OCI-LY3 (cell line): ENCODE data around the gene FAF2.

Source experiments
- EZH2phosphoT487 ChIP-seq: fragments of 200-600 bp; shearing (Covaris generic); IDR thresholded peaks from 2 replicates; pipeline ENCODE4 v1.6.1; 2018; ENCODE audit warnings: antibody characterized with exemption, mixed run types, low read depth
- TF ChIP-seq, protein P1 (sequence below): fragments of 200-600, 300-600 bp; sonication (generic); IDR thresholded peaks from 2 replicates; pipeline ENCODE4 v1.5.1; 2014; ENCODE audit warnings: antibody characterized with exemption, low read length, low read depth

DNA sequence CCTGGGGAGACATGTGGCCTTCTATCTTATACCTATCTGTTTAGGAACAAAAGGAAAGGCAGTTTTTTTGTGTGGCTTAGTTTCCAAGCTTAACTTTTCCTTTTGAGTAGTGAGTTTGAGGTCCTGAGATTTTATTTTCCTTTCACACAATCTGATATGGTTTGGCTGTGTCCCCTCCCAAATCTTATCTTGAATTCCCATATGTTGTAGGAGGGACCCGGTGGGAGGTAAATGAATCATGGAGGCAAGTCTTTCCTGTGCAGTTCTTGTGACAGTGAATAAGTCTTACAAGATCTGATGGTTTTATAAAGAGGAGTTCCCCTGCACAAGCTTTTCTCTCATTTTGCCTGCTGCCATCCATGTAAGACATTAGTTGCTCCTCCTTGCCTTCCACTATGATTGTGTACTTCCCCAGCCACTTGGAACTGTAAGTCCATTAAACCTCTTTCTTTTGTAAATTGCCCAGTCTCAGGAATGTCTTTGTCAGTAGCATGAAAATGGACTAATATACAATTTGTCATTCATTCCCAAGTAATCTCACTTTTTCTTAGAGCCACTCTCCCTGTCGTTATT lies 27.1 kb upstream of the FAF2 start:
- TF ChIP-seq, protein P1, sequence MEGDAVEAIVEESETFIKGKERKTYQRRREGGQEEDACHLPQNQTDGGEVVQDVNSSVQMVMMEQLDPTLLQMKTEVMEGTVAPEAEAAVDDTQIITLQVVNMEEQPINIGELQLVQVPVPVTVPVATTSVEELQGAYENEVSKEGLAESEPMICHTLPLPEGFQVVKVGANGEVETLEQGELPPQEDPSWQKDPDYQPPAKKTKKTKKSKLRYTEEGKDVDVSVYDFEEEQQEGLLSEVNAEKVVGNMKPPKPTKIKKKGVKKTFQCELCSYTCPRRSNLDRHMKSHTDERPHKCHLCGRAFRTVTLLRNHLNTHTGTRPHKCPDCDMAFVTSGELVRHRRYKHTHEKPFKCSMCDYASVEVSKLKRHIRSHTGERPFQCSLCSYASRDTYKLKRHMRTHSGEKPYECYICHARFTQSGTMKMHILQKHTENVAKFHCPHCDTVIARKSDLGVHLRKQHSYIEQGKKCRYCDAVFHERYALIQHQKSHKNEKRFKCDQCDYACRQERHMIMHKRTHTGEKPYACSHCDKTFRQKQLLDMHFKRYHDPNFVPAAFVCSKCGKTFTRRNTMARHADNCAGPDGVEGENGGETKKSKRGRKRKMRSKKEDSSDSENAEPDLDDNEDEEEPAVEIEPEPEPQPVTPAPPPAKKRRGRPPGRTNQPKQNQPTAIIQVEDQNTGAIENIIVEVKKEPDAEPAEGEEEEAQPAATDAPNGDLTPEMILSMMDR, result no peak
- TF ChIP-seq EZH2phosphoT487, result no peak
